Glutamatergic neuron (in vitro differentiated cells): Measurements from ENCODE around the gene CDC16. TPM values are rescaled to one million over a fixed set of nuclear protein-coding genes. Genes with fewer than 3 reads are reported as not detected.

Experiments used
- DNase-seq: peaks from one replicate; pipeline ENCODE4 v3.0.0; 2022
- H3K27ac Mint-ChIP-seq: one replicate; pipeline ENCODE4 v1.8.0; 2020; ENCODE audit warnings: mild to moderate bottlenecking, mixed read lengths, inconsistent platforms; ENCODE audit not compliant: unreplicated experiment
- H3K27me3 Mint-ChIP-seq: one replicate; pipeline ENCODE4 v1.8.0; 2020; ENCODE audit warnings: mild to moderate bottlenecking, moderate library complexity, mixed read lengths, inconsistent platforms; ENCODE audit not compliant: unreplicated experiment
- H3K36me3 Mint-ChIP-seq: one replicate; pipeline ENCODE4 v1.8.0; 2020; ENCODE audit warnings: mild to moderate bottlenecking, mixed read lengths, inconsistent platforms; ENCODE audit not compliant: unreplicated experiment
- H3K4me1 Mint-ChIP-seq: one replicate; pipeline ENCODE4 v1.8.0; 2020; ENCODE audit warnings: mild to moderate bottlenecking, low read depth, mixed read lengths, inconsistent platforms; ENCODE audit not compliant: unreplicated experiment
- H3K4me3 Mint-ChIP-seq: one replicate; pipeline ENCODE4 v1.8.0; 2020; ENCODE audit warnings: mild to moderate bottlenecking, mixed read lengths, inconsistent platforms; ENCODE audit not compliant: unreplicated experiment
- H3K9me3 Mint-ChIP-seq: one replicate; pipeline ENCODE4 v1.8.0; 2020; ENCODE audit warnings: mild to moderate bottlenecking, moderate library complexity, mixed read lengths, inconsistent platforms; ENCODE audit not compliant: unreplicated experiment
- long read RNA-seq: library from polyadenylated mRNA; unstranded; transcript quantifications from one replicate; pipeline ENCODE4 v2.0.0, GENCODE V29; 2020; ENCODE audit not compliant: unreplicated experiment
- total RNA-seq: library from RNA; stranded (reverse); fragmentation: NEBNext Ultra II Directional; extraction: Animal tissue kit (Norgen Biotek cat#: 25700); gene quantifications from one replicate; pipeline ENCODE4 v1.2.1, GENCODE V29; 2021; ENCODE audit not compliant: unreplicated experiment
- TF ChIP-seq, protein P1 (sequence below): fragments of 200-600 bp; sonication (generic); IDR thresholded peaks from one replicate; pipeline ENCODE4 v1.5.0; 2021; ENCODE audit not compliant: partially characterized antibody, unreplicated experiment

CDC16 gene, protein sequence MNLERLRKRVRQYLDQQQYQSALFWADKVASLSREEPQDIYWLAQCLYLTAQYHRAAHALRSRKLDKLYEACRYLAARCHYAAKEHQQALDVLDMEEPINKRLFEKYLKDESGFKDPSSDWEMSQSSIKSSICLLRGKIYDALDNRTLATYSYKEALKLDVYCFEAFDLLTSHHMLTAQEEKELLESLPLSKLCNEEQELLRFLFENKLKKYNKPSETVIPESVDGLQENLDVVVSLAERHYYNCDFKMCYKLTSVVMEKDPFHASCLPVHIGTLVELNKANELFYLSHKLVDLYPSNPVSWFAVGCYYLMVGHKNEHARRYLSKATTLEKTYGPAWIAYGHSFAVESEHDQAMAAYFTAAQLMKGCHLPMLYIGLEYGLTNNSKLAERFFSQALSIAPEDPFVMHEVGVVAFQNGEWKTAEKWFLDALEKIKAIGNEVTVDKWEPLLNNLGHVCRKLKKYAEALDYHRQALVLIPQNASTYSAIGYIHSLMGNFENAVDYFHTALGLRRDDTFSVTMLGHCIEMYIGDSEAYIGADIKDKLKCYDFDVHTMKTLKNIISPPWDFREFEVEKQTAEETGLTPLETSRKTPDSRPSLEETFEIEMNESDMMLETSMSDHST
- total RNA-seq, result 85.1 TPM
- long read RNA-seq, transcript CDC16-203 (18 exons, 2,203 nt), result major isoform, 7 of 35 reads
- long read RNA-seq, transcript CDC16-204 (19 exons, 2,211 nt), result major isoform, 7 of 35 reads
- long read RNA-seq, partial matches to known transcripts, result 12 of 35 reads
- long read RNA-seq, other reads (novel, unspliced or antisense), result 7 of 35 reads

DNA sequence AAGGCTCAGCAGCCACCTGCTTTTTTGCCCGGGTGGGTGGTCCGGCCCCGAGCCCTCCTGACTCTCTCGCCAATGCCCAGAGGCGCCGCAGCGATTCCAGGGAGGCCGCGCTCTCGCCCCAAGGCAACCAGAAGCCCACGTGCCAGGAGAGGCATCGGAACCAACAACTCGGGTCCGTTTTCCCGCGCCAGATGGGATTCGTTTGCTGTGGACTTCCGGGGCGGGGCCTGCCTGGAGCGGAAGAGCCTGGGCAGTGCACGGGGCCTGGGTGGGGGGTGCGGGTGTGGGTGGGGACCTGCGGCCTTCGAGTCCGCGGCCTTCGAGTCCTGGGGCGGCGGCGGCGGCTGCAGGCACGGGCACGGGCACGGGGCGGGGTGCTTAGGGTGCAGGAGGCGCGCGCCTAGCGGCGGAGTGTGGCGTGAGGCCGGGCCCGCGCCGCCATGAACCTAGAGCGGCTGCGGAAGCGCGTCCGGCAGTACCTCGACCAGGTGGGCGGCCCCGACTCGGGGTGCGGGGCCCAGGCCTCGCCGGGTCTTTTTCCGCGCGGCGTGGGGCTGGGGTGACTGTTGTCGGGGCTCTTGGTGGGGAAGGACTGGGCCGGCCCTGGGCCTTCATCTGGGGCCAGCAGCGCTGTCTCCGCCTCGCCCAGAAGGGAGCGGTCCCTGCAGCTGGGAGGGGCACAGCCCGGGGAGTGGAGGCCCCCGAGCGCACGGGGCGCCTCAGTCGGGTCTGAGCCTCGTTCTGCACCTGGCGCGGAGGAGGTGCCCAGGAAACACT is at the start of gene CDC16:
CDC16 (plus strand) TSS at position 253 of the 777 bp plus-strand sequence; CDS start at position 441, 188 bp downstream.
- Mint-ChIP-seq H3K27me3 (peaks cover 6% of the 10 kb centered on the region), H3K36me3 (peaks cover 4% of the 10 kb centered on the region), H3K4me3 (peak within 1 kb of the TSS; percentile 91), H3K4me1 (peaks cover 5% of the 10 kb centered on the region), H3K9me3 (peaks cover 3% of the 10 kb centered on the region), H3K27ac (peak within 1 kb of the TSS; percentile 70)
- TF ChIP-seq, protein P1, sequence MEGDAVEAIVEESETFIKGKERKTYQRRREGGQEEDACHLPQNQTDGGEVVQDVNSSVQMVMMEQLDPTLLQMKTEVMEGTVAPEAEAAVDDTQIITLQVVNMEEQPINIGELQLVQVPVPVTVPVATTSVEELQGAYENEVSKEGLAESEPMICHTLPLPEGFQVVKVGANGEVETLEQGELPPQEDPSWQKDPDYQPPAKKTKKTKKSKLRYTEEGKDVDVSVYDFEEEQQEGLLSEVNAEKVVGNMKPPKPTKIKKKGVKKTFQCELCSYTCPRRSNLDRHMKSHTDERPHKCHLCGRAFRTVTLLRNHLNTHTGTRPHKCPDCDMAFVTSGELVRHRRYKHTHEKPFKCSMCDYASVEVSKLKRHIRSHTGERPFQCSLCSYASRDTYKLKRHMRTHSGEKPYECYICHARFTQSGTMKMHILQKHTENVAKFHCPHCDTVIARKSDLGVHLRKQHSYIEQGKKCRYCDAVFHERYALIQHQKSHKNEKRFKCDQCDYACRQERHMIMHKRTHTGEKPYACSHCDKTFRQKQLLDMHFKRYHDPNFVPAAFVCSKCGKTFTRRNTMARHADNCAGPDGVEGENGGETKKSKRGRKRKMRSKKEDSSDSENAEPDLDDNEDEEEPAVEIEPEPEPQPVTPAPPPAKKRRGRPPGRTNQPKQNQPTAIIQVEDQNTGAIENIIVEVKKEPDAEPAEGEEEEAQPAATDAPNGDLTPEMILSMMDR, result peak; percentile 17
- peak; percentile 88 for DNase-seq

DNA sequence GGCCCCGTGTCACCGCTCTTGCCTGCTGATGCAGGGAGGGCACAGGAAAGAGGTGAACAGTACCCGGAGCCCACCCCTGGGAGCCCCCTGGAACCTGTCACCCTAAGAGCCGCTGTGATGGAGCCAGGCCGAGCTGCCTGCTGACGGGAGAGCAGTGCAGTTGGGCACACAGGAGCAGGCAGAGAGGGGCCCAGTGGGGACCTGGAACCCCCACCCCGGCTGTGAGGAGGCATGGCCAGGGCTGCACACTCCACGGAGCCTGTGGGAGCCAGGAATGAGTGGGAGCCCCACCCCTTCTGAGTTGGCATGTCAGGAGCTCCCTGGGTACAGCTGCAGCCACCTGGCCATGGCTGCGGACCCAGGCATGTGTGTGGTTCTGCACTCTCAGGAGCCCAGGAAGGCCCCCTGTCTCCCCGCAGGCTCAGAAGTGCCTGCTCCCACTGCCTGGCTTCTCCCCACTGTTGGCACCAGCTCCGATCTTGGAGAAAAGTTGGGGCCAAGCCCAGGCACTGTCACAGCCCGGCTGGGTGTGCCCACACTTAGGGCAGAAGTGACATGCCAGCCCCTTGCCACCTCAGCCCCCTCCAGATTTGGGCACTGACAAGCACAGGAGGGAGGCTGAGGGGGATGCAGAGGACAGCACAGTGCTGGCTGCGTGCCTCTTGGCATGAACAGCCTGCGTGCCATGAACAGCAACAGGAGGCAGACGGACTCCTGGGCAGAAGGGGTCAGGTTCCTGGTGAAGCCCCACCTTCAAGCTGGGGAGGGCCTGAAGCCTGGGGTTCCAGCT is 49.3 kb upstream of the CDC16 start:
- TF ChIP-seq, protein P1, result no peak
- Mint-ChIP-seq H3K27me3 (peaks cover 5% of the 10 kb centered on the region), H3K36me3 (peaks cover 5% of the 10 kb centered on the region), H3K27ac (no peak overlapping the region), H3K9me3 (peaks cover 2% of the 10 kb centered on the region), H3K4me1 (peaks cover 4% of the 10 kb centered on the region), H3K4me3 (no peak overlapping the region)
- DNase-seq, result no peak

DNA sequence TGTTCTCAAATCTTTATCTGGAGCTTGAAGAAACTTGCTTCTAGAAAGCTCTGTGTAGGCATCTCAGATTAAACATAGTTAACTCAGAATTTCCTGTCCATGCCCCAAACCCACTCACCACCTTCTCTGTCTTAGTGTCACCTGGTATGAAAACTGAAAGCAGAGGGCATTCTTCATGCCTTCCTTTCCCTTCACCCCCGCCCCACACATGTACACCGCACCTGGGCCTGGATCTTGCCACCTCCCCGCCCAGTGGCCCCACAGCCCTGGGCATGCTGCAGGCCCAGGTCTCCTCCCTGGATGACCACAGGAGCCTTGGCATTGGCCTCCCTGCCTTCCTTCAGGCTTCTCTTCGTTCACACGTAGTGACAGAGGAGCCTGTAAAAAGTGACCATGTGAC is 39.8 kb upstream of the CDC16 start:
- peaks cover 3% of the 10 kb centered on the region for H3K4me1 Mint-ChIP-seq
- no peak overlapping the region for H3K4me3 Mint-ChIP-seq
- TF ChIP-seq, protein P1, result no peak
- DNase-seq, result no peak
- no peak overlapping the region for H3K27ac Mint-ChIP-seq
- H3K9me3 Mint-ChIP-seq, result peaks cover 5% of the 10 kb centered on the region
- H3K27me3 Mint-ChIP-seq, result no peaks in the 10 kb centered on the region
- H3K36me3 Mint-ChIP-seq, result peaks cover 5% of the 10 kb centered on the region

DNA sequence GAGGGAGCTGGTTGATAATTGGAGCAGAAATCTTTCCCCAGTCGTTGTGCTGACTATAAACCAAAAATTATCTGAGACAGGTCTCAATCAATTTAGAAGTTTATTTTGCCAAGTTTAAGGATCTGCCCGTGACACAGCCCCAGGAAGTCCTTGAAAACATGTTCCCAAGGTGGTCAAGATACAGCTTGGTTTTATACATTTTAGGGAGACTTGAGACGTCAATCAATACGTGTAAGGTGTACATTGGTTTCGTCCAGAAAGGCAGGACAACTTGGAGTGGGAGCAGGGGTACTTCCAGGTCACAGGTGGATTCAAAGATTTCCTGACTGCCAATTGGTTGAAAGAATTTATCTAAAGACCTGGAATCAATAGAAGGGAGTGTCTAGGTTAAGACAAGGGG is 38.1 kb upstream of the CDC16 start:
- Mint-ChIP-seq H3K27ac (no peak overlapping the region), H3K36me3 (no peaks in the 10 kb centered on the region), H3K4me1 (peaks cover 3% of the 10 kb centered on the region), H3K9me3 (peaks cover 5% of the 10 kb centered on the region), H3K4me3 (no peak overlapping the region), H3K27me3 (peaks cover 2% of the 10 kb centered on the region)
- DNase-seq, result no peak
- TF ChIP-seq, protein P1, result no peak
